Calu3 (cell line): ENCODE results near the gene SREBF2. TPM values are rescaled to one million over a fixed set of nuclear protein-coding genes. Genes with fewer than 3 reads are reported as not detected.

ENCODE experiments used
- BruUV-seq: library from RNA; stranded (reverse); fragments of 400-500 nt; replicated peaks from 2 replicates; lab custom pipeline; 2021; lab: Mats Ljungman, UMichigan
- CTCF ChIA-PET: fragments of 300-600 bp; sonication (Branson Sonifier 250); formaldehyde crosslinking; loops from one replicate; lab custom pipeline; 2022; ENCODE audit warnings: antibody characterized with exemption; lab: Charles Lee
- DNase-seq: peaks from one replicate; pipeline ENCODE4 v3.0.0; 2022
- H3K27ac Mint-ChIP-seq: one replicate; pipeline ENCODE4 v1.8.0; 2022; ENCODE audit warnings: mixed read lengths; ENCODE audit not compliant: unreplicated experiment
- H3K27me3 Mint-ChIP-seq: one replicate; pipeline ENCODE4 v1.8.0; 2022; ENCODE audit warnings: mixed read lengths; ENCODE audit not compliant: unreplicated experiment
- H3K36me3 Mint-ChIP-seq: one replicate; pipeline ENCODE4 v1.8.0; 2022; ENCODE audit warnings: mild to moderate bottlenecking, moderate library complexity, mixed read lengths; ENCODE audit not compliant: insufficient read depth, unreplicated experiment
- H3K4me1 Mint-ChIP-seq: one replicate; pipeline ENCODE4 v1.8.0; 2022; ENCODE audit warnings: mild to moderate bottlenecking, low read depth, mixed read lengths; ENCODE audit not compliant: unreplicated experiment
- H3K4me3 Mint-ChIP-seq: one replicate; pipeline ENCODE4 v1.8.0; 2022; ENCODE audit warnings: mild to moderate bottlenecking, low read depth, moderate library complexity, mixed read lengths; ENCODE audit not compliant: unreplicated experiment
- H3K9me3 Mint-ChIP-seq: one replicate; pipeline ENCODE4 v1.8.0; 2022; ENCODE audit warnings: low read depth, mixed read lengths; ENCODE audit not compliant: unreplicated experiment
- intact Hi-C: fragments of 100-400 bp; cut with micrococcal nuclease; formaldehyde crosslinking; loops from one replicate; pipeline ENCODE4 v1.10.0; 2022; ENCODE audit not compliant: unreplicated experiment
- total RNA-seq: library from RNA; stranded (reverse); gene quantifications from 2 replicates; pipeline ENCODE4 v1.2.3, GENCODE V29; 2022
- TF ChIP-seq, protein P1 (sequence below): fragments of 200-600 bp; IDR thresholded peaks from one replicate; pipeline ENCODE4 v1.8.0; 2022; ENCODE audit warnings: antibody characterized with exemption; ENCODE audit not compliant: unreplicated experiment

The SREBF2 gene
- total RNA-seq, 1 experiment from 2014 or later: 159 TPM

- no peak for DNase-seq
- peaks cover 8% of the 10 kb centered on the region for H3K36me3 Mint-ChIP-seq
- TF ChIP-seq, protein P1, sequence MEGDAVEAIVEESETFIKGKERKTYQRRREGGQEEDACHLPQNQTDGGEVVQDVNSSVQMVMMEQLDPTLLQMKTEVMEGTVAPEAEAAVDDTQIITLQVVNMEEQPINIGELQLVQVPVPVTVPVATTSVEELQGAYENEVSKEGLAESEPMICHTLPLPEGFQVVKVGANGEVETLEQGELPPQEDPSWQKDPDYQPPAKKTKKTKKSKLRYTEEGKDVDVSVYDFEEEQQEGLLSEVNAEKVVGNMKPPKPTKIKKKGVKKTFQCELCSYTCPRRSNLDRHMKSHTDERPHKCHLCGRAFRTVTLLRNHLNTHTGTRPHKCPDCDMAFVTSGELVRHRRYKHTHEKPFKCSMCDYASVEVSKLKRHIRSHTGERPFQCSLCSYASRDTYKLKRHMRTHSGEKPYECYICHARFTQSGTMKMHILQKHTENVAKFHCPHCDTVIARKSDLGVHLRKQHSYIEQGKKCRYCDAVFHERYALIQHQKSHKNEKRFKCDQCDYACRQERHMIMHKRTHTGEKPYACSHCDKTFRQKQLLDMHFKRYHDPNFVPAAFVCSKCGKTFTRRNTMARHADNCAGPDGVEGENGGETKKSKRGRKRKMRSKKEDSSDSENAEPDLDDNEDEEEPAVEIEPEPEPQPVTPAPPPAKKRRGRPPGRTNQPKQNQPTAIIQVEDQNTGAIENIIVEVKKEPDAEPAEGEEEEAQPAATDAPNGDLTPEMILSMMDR: no peak
- CTCF ChIA-PET: no interaction called here
- H3K4me1 Mint-ChIP-seq: peaks cover 3% of the 10 kb centered on the region
- H3K27me3 Mint-ChIP-seq: no peaks in the 10 kb centered on the region
- no TSS peak for BruUV-seq
- H3K27ac Mint-ChIP-seq: no peak overlapping the region
- H3K9me3 Mint-ChIP-seq: no peaks in the 10 kb centered on the region
- intact Hi-C loops: no loop called here
- H3K4me3 Mint-ChIP-seq: no peak overlapping the region
Measured at GRCh38 chr22:41816871-41817270, 16.0 kb upstream of the SREBF2 start.

- Mint-ChIP-seq H3K4me1 (peaks cover 11% of the 10 kb centered on the region), H3K4me3 (no peak overlapping the region), H3K27me3 (no peaks in the 10 kb centered on the region), H3K9me3 (no peaks in the 10 kb centered on the region), H3K27ac (no peak overlapping the region), H3K36me3 (peaks cover 4% of the 10 kb centered on the region)
- no peak for DNase-seq
- intact Hi-C loops: no loop called here
- no TSS peak for BruUV-seq
- TF ChIP-seq, protein P1: no peak
- CTCF ChIA-PET: interaction anchor here (1.2 kb wide), 1 partner anchor 8 kb away, joined by 5 read pairs; no protein-coding TSS in a partner anchor
Measured at GRCh38 chr22:41818011-41818410, 14.9 kb upstream of the SREBF2 start.

GRCh38 chr22:41818596-41818995, 14.3 kb upstream of the SREBF2 start:
- no peaks in the 10 kb centered on the region for H3K27me3 Mint-ChIP-seq
- no peaks in the 10 kb centered on the region for H3K9me3 Mint-ChIP-seq
- no peak overlapping the region for H3K27ac Mint-ChIP-seq
- peaks cover 4% of the 10 kb centered on the region for H3K36me3 Mint-ChIP-seq
- CTCF ChIA-PET: interaction anchor here (1.2 kb wide), 1 partner anchor 9 kb away, joined by 5 read pairs; no protein-coding TSS in a partner anchor
- H3K4me3 Mint-ChIP-seq: no peak overlapping the region
- TF ChIP-seq, protein P1: no peak
- peaks cover 11% of the 10 kb centered on the region for H3K4me1 Mint-ChIP-seq
- DNase-seq: no peak
- intact Hi-C loops: no loop called here
- BruUV-seq: no TSS peak

DNA sequence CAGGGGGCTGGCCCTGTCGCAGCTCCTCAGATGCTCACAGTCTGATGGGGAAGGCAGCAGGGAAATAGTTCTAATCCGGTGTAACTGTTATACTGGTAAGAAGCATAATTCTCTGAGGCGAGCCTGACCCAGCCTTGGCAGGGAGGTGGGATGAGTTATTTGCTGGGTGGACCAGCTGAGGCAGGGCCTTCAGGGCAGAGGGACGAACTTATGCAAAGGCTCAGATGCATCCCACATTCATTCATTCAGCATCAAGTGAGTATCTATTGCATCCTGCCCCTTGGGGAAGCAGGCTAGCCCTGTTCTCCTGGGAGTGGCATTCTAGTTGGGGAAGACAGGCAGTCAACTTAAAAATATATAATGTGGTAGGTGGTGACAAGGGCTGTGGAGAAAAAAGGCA, 13.6 kb upstream of the SREBF2 start:
- BruUV-seq: no TSS peak
- Mint-ChIP-seq H3K4me3 (no peak overlapping the region), H3K36me3 (peaks cover 4% of the 10 kb centered on the region), H3K9me3 (no peaks in the 10 kb centered on the region), H3K27me3 (no peaks in the 10 kb centered on the region), H3K27ac (no peak overlapping the region), H3K4me1 (peaks cover 11% of the 10 kb centered on the region)
- TF ChIP-seq, protein P1: no peak
- CTCF ChIA-PET: interaction anchor here (1.2 kb wide), 1 partner anchor 9 kb away, joined by 5 read pairs; no protein-coding TSS in a partner anchor
- intact Hi-C loops: no loop called here
- no peak for DNase-seq
